Measurements from ENCODE around the gene ZNF366.

The ZNF366 gene

GRCh38 chr5:72518001-72518683 is 10.9 kb upstream of the ZNF366 start:
- DNase-seq: no peak

DNA sequence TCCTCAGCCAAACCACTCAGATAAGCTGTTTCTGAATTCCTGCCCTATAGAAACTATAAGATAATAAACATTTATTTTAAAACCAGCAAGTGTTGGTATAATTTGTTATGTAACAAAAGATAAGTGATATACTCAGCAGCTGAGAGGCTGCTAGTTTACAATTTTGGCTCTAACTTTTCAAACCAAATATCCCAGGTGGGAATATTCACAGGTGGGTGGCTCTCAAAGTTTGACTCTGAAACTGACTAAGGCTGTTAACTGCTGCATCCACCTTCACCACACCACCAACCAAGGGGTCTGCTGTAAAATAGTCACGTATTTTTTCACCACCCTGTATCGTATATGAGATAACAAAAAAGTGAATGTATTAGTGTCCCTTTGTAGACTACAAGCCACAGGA is 9.7 kb upstream of the ZNF366 start:
- DNase-seq: no peak

DNA sequence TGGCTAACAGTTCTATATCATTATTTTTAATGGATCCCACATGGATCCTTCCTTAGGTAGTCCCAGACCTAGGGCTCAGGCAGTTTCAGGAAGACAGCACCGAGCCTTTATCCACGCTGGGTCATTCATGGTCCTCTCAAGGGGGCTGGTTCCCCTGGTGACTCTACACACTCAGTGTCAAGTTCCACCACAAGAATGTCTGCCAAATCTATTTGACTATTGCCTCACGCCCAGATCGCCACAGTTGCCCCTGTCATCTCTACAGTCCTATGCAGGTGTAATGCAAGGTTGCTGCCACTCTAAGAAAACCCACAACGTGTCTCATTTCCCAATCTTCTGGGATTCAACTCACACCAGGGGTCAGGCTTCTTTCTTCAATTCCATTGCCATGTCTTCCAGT is 8.0 kb upstream of the ZNF366 start:
- no peak for DNase-seq

DNA sequence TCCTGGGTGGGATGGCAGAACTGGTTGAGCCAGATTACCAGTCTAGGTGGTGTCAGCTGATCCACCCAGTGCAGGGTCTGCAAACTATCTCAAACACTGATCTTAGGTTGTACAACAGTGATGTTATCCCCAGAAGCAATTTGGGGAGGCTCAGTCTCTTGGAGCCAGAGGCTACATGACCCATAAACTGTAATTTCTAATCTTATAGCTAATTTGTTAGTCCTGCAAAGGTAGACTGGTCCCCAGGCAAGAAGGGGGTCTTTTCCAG is 5.3 kb upstream of the ZNF366 start:
- no peak for DNase-seq

DNA sequence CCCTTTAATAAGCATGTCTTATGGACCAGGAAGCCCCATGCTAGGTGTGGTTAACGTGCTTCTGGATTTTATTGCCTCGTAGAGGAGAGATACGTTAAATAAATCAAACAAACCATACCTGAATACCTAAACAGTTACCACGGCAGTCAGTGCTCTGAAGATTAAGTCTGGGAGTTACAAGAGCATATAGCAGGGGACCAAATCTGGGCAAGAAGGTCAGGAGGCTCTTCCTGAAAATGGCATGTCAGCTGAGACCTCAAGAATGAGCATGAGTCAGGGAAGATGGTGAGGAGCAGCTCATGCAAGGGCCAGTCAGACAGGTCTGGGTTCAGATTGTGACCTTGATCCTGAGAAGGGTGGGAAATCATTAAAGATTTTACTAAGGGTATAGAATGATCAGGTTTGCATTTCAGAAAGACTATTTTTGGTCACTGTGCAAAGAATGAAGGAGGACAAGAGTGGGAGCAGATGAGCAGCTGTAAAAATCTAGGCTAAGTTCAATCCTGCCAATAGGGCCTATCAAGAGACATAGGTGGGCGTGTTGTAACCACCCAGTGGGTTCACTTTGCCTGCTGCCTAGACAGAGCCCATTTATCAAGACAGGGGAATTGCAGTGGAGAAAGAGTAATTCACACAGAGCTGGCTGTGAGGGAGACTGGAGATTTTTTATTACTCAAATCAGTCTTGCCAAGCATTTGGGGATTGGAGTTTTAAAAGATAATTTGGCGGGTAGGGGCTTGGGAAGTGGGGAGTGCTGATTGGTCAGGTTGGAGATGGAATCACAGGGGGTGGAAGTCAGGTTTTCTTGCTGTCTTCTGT is 4.8 kb upstream of the ZNF366 start:
- no peak for DNase-seq

DNA sequence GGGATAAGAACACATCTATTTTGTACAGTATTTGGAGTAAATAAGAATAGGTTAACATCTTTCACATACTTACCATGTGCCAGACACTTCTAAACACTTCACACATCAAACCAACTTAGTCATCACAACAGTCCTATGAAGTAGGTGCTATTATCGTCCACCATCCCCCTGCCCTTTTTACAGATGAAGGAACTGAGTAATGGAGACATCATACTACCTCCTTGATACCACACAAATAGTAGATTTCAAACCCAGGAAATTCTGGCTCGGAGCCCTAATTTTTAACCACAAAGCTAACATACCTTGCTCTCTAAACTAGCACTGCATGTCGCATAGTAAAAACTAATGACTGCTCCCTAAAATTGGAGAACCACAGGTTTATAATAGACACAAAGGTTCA is 4.2 kb upstream of the ZNF366 start:
- DNase-seq: no peak

- DNase-seq: no peak
Measured at GRCh38 chr5:72510610-72511181, 3.5 kb upstream of the ZNF366 start.

DNA sequence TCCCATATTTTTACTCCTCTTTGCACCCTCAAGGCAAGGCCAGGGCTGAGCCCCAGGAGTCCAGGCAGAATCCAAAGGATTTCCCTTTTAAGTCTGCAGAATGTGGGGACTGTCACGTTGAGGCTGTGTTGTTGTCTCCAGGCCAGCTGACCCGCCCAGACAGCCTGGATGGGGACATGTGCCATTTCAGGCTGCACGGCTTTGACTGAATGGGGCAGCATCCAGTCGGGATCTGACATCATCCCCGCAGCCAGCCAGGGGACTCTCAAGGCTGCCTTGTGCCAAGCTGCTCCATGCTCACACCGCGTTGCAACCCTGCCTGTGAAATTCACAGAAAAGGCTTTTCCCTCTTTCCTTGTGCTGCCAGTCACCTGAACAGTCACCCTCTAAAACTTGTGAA is 2.2 kb upstream of the ZNF366 start:
- DNase-seq: no peak

DNA sequence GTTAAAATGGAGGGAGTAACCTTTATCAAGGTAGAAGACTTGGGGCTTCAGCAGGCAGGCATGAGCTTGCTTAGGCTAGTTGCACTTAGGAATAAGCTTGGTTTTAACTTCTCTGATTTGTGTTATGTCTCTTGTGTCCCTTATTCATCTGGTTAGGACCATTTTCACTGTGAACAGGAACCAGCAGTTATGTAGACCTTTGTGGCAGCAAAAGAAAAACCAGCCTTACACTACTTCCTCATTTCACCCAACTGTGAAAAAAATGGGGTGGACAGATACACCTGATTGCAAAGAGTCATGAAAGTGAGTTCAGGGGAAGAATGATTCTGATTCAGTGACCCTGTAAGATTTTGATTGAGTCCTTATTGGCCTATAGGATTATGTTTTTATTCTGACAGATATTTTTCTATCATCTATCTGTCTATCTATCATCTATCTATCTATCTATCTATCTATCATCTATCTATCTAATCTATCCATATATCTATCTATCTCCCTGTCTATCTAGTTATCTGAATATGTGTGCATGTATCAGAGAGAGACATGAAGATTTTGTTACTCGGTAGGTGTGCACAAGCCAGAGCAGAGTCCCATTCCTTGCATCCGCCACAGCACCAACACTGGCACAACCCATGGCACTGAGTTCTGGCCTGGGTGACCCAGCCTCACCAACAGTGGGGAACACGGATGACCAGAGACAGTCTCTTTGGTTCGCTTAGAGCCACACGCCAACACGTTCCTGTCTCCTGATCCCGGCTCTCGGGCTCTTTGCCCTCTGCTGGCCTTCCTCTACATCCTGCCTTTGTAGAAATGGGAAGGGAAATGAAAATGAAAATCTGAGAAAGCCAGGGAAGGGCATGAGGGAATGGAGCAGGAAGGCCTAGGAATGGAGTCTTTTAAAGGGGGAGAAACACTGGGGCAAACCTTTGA is 1.3 kb upstream of the ZNF366 start:
- DNase-seq: no peak

- no peak for DNase-seq
Measured at GRCh38 chr5:72507907-72508238, 663 bp upstream of the ZNF366 start.

DNA sequence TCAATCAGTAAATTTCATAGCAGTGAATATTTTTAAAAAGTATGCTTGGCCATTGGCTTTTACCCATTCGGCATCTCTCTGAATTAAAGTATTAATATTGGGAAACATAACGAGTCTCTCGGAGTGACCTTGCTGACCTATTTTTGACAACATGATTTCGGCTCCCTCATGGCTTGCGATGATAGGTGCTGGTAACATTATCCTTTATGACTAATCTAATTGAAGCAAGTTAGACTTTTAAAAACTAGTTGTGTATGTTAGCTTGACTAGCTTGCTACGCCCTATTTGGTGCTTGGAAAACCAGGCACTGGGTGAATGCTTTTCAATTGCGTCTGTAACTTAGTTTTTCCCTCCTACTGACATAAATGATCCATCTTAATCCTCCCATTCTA is 1.1 kb downstream of the ZNF366 start:
- DNase-seq: no peak

- no peak for DNase-seq
Measured at GRCh38 chr5:72505539-72506157, 1.6 kb downstream of the ZNF366 start.

- DNase-seq: no peak
Measured at GRCh38 chr5:72505016-72505415, 2.2 kb downstream of the ZNF366 start.

GRCh38 chr5:72503888-72504491 is 3.2 kb downstream of the ZNF366 start:
- DNase-seq: no peak

GRCh38 chr5:72501488-72501887 is 5.7 kb downstream of the ZNF366 start:
- DNase-seq: no peak

- DNase-seq: no peak
Measured at GRCh38 chr5:72499730-72500129, 7.5 kb downstream of the ZNF366 start.

- DNase-seq: no peak
Measured at GRCh38 chr5:72499090-72499489, 8.1 kb downstream of the ZNF366 start.

DNA sequence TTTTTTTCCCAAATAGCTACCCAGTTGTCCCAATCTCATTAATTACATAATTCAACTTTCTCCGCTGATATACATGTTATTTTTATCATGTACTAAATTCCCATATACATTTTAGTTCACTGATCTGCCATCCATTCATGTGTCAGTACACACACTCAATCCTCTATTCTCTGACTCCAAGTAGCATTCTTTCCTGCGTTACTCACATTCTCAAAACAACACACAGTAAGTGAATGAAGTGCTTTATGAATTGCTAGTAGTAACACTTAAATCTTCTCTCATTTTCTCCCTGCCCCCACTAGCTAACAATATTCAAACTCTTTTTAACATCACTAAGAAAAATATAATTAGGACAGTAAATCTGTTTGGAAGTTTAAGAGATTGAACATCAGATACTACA is 8.9 kb downstream of the ZNF366 start:
- no peak for DNase-seq

- DNase-seq: no peak
Measured at GRCh38 chr5:72497823-72498222, 9.4 kb downstream of the ZNF366 start.

DNA sequence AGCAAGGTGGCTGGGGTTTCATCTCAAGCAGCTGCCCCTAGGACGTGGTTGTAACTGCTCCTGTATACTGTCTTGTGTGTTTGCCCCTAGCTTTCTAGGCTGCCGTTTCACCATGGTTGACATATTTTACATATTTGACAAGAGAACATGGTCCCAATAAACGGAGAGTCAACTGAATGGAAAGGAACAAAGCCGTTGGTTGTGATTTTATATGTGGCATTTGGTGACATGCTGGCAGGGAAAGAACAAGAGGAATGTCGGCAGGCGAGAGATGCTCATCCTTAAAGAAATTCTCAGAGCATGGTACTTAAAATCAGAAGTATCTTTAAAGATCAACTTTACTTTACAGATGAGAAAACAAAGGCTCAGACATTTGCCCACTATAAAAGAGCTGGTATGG is 11.8 kb downstream of the ZNF366 start:
- no peak for DNase-seq

DNA sequence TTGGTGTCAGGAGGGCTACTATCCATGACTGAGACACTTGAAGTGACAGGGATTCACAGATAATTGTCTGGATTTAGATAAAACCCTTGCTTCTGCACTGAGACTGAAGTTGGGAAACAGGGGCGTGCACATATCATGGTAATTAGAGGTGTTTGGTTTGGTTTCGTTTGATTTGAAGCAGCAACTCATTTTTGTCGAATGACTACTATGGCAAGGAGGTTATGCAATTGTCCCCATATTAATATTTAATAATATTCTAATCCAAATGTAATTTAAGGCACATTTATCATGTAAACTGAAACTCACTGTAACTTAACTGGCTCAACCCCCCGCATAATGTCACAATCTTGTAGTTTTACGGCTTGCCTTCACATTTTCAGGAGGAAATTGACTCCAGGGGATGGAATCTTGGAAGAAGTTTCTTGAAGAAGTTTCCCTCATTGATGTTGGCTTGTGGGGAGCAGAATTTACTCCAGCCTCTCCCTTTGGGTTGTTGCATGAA is 12.5 kb downstream of the ZNF366 start:
- DNase-seq: no peak

DNA sequence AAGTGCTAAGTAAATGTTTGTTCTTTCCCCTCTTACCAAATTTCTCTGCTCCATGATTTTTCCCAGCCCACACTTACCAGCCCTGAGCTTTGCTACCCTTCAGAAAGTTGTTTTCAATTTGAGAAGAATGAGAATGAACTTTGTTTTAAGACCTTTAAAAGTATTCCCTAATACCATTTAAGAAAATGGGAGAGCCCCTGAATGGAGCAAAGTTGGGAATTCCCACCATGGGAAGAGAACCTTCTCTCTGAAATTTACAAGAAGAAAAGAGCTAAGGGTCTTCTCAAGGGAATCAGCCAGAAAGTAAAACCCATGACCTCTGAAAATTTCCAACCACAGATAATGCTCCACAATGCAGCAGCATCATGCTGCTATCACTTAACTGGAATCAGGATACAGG is 17.7 kb downstream of the ZNF366 start:
- DNase-seq: no peak

GRCh38 chr5:72488756-72489155 is 18.5 kb downstream of the ZNF366 start:
- DNase-seq: no peak
